GM19455 (cell line): ENCODE measurements around the gene SCAF8.
"Not testable (repeated sequence)": the region's sequence is repeated elsewhere in the genome, so short reads cannot be mapped to it uniquely, and the experiment has no call there.

Experiments
- ATAC-seq: cut with Tn5 transposase; IDR thresholded peaks from one replicate; pipeline ENCODE4 v1.9.1; 2021; ENCODE audit not compliant: unreplicated experiment

The SCAF8 gene

DNA sequence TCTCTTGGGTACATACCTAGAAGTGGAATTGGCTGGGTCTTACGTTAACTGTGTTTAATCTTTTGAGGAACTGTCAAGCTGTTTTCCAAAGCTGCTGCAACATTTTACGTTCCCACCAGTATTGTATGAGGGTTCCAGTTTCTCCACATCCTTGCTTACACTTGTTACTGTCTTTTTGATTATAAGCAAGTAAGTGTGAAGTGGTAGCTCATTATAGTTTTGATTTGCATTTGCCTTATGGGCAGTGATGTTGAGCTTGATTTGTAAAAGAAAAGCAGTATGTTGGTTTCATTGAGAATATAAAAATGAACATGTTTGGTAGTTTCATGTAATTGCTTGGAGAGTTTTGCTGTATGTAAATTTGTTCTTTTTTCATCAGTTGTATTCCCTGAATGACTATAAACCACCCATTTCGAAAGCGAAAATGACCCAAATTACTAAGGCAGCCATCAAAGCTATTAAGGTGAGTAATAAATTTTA, 40.4 kb downstream of the SCAF8 start:
- peak; percentile 97 for ATAC-seq

DNA sequence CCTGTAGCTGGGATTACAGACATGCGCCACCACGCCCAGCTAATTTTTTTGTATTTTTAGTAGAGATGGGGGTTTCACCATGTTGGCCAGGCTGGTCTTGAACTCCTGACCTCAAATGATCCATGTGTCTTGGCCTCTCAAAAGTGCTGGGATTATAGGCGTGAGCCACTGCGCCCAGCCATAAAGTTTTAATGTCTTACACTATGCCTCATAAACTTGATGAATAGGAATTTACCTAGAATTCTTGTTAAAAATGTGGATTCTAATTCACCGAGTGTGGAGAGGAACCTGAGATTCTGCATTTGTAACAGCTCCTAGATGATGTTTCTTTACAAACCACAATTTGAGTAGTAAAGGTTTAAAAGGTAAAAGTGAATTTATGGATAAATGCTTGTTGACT, 45.9 kb downstream of the SCAF8 start:
- ATAC-seq = not testable (repeated sequence)

DNA sequence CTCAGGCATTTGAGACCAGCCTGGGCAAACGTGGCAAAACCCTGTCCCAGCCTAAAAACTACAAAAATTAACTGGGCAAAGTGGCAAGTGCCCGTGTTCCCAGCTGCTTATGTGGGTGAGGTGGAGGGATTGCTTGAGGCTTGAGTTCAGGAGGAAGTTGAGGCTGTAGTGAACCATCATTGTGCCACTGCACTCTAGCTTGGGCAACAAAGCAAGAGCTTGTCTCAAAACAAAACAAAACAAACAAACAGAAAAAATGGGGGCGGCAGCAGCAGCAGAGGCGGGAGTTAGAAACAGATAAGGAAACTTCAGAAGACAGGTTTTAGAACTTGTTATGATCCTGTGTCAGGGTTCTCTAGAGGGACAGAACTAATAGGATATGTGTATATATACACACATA, 49.0 kb downstream of the SCAF8 start:
- no peak for ATAC-seq

DNA sequence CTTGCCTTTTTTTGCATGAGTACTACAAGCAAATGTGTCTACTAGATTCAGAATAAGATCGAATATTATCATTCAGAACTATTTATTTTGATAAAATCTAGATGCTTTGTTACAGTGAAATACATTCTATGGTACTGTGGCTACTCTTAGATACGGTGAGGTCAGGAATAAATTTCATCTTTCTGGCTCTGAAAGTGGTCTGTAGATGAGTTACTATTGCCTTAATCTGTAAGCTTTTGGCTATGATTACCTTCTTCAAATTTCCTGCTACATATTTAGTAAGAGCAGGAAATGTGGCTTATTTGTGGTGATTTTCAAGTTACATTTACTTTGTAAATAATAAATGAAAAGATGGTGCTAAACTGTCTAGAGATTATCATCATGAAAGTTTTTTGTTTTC, 50.0 kb downstream of the SCAF8 start:
- no peak for ATAC-seq

DNA sequence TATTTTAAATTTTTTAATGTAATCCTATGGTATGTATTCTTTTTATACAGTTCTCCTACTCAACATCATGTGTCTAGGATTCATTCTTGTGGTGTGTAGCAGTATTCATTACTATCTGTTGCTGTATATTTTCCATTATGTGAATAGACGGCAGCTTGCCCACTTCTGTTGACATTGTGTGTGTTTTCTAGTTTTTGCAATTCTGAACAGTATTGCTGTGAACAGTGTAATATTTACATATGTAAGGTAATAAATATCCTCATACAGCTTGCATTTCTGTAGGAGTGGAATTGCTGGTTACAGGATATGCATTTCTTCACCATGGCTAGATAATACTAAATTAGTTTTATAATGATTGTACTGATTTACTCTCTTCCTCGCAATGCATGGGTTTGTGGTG, 51.9 kb downstream of the SCAF8 start:
- ATAC-seq = no peak

DNA sequence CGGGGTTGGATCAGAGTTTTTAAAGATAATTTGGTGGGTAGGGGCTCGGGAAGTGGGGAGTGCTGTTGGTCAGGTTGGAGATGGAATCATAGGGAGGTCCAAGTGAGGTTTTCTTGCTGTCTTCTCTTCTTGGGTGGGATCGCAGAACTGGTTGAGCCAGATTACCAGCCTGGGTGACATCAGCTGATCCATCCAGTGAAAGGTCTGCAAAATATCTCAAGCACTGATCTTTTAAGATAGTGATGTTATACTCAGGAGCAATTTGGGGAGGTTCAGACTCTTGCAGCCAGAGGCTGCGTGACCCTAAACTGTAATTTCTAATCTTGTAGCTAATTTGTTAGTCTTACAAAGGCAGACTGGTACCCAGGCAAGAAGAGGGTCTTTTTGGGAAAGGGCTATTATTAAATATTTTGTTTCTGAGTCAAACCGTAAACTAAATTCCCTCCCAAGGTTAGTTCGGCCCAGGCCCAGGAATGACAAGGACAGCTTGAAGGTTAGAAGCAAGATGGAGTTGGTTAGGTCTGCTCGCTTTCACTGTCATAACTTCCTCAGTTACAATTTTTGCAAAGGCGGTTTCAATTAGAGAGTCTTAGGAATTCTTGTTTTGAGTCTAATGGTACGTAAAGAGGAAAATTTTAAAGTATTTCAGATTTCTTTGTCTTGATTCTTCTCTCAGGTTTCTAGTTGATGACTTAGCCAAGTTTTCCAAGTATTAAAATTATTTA, 53.1 kb downstream of the SCAF8 start:
- no peak for ATAC-seq

DNA sequence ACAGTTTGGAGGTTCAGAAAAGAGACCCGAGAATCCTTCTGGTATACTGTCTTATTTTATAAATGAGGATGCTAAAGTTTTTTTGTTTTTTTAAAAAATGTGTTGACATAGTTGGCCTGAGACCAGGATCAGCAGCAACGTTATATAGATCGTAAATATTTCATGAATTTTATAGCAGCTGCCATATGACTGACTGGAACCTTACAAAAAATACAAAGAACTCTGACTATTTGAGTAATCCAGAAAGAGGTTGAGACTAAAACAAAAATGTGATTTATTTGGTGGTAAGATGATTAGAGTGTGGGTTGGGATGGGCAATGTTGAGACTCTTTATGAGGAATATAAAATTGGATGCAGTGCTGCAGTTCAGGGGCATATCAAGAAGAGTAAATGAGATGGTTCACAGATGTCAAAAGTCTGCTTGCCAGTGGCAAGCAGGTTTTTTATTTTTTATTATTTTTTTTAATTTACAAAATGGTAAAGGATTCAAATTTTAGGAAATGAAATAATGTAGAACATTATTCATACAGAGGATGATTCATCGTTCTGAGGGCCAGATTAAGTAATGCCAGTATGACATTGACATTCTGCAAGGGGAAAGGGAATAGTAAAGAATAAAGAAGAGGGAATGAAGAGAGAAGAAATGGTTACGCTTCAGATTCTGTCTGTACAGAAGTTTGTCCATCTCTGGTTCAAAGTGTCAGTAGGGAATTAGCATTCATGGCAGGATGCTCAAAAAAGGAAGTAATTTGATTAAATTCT, 58.5 kb downstream of the SCAF8 start:
- ATAC-seq = no peak

DNA sequence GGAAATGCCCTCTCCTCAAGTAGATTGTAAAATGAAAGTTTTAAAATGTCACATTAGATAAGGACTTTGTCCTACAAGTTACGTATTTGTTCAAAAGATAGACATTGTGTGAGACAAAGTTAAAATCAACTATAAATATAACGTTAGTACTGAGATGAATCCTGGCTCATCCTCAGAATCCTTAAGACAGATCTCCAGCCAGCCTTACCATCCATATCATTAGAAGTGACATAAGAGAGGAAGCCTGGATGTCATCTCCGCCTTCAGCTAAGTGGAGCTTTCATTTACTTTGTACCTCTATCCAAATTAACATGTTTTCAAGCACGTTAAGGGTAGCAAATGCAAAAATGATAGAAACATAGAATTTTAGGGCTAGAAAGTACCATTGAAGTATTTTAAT, 59.1 kb downstream of the SCAF8 start:
- ATAC-seq = no peak

DNA sequence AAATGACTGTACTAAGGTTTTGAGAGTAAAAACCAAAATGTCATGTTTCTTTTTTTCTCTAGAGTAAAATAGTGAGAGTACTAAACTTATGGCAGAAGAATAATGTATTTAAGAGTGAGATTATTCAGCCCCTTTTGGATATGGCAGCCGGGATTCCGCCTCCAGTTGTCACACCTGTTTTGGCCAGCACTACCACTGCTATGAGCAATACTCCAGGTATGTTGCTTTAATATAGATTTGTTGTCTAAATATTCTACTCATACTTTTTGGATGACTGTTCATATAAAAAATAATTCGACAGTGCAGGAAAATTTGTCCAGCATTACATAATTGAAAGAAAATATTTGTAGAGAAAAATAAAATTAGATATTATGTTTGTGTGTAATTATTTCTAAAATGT, 59.5 kb downstream of the SCAF8 start:
- no peak for ATAC-seq

DNA sequence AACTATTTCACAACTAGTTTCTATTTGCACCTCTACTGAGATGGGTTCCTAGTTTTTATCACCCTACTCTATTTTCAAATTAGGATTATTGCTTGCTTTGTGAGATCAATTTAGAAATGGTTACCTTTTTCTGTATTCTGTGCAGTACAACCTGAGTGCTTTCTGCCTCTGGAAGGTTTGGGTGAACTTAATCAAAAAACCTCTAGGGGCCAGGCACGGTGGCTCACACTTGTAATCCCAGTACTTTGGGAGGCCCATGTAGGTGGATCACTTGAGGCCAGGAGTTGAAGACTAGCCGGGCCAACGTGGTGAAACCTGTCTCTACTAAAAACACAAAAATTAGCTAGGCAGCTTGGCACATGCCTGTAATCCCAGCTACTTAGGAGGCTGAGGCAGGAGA, 63.3 kb downstream of the SCAF8 start:
- no peak for ATAC-seq

DNA sequence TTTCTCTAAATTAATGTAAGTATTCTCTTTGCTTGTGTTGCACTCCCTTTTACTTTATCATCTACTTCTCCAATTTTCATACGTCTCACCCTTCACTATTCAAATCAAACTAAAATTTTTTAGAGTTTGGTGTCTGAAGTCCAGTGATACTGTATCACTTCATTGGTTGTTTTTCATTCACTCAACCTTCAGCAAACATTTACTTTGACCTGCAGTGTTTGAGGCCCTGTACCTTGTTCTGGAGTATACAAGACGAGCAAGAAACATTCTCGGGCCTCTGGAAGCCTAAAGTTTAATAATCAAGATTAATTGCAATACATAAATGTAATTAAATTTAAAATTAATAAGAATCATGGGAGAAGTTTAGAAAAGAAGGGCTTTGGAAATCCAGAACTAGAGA, 64.6 kb downstream of the SCAF8 start:
- ATAC-seq = no peak

DNA sequence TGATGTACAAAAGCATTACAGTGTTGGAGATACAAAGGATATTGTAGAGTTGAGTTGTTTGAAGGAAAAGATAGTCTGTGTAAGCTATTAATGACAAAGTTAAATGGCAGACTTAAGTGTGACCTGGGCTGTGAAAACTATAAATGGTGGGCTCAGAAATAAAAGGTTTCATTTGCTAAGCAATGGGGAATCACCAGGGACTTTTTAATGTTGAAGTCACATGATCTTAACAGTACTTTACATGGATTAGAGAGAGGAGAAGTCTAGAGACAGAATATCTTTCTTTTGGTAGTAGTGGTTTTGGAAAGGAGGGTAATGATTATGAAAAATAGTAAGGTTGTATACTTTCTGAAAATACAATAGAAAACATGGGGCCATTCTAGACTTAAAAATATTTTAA, 67.1 kb downstream of the SCAF8 start:
- ATAC-seq = no peak

DNA sequence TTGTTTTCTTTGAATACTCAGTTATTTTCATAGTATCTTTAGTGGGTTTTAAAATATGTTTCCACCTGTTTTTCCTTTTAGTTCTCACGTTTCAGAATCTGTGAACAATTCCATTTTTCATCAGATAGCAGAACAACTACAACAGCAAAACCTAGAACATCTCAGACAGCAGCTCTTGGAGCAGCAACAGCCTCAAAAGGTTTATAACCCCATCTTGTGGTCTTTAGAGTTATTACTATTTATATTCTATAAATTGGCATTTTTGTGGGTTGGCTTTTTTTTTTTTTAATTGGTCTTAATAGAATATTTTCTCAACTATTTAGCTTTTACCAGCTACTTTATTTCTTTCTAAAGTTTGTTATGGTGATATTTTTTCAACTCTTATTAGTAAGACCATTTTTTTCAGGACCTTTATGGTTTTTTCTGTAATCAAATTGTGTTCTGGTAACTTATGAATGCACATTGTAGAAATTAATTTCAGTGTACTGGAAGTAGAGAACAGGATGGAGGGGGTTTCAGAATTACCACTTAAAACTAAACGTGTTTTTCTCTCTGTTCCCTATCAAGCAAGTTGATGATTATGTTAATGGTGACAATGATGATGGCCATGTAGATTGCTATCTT, 72.2 kb downstream of the SCAF8 start:
- ATAC-seq = peak; percentile 60

DNA sequence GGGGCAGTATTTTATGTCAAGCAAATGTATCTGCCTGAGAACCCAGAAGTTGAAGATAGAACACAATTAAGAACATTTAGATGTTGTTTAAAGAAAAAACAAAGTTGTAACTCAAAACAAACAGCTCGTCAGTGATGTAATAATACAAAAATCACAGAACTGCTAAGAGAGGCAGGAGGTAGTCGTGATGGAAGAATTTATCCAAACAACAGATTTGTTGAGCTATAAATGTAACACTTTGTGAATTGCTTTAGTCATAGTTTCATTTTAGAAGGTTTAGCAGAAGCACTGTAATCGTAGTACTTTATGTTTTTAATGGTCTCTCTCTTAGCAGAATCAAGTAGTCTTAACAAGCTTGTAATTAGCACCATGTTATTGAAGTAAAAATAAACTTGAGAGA, 73.6 kb downstream of the SCAF8 start:
- ATAC-seq = no peak

DNA sequence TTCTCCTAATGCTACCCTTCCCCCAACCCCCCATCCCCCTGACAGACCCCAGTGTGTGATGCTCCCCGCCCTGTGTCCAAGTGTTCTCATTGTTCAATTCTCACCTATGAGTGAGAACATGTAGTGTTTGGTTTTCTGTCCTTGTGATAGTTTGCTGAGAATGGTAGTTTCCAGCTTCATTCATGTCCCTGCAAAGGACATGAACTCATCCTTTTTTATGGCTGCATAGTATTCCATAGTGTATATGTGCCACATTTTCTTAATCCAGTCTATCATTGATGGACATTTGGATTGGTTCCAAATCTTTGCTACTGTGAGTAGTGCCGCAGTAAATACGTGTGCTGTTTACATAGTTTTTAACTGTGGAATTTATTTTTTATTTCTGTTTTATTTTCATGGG, 78.4 kb downstream of the SCAF8 start:
- not testable (repeated sequence) for ATAC-seq

DNA sequence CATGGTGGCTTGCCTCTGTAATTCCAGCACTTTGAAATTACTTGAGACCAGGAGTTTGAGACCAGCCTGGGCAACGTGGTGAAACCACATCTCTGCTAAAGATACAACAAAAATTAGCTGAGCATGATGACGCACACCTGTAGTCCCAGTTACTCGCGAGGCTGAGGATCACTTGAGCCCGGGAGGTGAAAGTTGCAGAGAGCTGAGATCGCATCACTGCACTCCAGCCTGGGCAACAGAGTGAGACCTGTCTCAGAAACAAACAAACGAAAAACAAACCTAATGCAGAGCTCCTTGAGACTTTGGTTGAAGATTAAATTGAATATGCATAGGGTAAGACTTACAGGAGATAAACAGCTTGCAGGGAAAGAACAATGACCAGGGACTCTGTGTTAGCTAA, 80.8 kb downstream of the SCAF8 start:
- peak; percentile 91 for ATAC-seq

DNA sequence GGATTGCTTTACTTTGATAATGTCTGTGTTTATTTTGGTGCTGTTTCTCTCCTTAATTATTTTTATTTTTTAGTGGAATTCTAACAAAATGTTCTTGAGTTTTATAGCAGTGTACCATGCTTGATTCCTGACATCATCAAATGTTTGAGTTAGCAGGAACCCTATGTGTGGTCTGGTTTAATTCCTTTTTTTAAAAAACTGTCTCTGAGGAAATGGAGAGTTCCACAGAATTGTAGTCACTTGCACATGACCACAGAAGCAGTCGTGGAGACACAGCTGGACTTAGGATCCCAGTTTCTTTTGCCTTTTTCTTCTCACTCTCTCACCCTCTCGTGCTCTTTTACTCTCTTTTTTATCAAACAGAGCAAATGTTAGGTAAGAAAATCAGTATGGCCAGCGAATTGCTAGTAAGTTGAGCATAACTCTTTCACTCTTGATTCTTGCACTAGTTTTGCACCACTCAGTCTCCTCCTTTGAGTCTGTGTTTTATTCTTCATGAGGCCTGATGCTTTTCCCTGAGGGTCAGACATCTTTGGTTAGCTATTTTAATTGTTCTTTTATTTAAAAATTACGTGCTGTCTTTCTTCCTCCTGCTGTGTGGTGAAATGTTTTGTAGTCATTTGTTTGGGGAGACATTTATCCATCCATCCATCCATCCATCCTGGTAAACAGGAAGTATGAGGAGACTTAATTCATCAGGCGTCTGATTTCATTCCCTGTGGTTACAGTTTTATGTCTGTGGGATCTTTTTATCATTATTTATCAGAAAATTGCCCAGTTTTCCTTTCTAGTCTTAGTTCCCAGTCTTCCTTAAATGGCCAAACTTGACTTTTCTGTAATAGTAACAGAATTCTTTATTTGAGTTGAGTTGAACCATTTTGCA, 83.0 kb downstream of the SCAF8 start:
- no peak for ATAC-seq

DNA sequence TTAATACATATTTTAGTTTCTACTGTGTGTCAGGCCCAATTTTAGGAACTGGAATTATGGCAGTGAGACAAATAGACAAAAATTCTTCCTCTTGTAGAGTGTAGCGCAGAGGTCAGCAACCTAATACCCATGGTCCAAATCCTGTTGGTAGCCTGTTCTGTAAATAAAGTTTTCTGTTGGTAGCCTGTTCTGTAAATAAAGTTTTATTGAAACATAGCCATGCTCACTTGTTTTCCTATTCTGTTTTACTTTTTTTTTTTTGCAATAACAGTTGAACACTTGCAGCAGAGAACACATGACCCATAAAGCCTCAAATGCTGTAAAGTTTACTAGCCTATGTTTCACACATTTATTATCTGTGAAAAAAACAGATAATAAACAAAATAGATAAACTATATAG, 87.9 kb downstream of the SCAF8 start:
- ATAC-seq = no peak

DNA sequence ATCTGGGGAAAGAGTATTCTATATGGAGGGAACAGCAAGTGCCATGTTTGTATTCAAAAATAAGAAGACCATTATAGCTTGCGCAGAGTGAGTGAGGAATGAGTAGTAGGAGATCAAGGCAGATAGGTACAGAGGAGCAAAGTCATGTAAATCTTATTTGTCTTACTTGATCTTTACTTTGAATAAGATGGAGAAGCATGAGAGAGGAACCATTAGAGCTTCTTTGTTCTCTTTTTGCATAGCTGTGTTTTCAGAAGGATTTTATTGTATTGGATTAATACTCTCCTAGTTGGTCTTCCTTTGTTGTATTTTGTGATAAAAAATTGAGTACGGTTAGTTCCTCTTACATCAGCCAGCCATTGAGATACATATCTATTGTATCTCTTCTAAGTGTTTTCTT, 88.4 kb downstream of the SCAF8 start:
- no peak for ATAC-seq

DNA sequence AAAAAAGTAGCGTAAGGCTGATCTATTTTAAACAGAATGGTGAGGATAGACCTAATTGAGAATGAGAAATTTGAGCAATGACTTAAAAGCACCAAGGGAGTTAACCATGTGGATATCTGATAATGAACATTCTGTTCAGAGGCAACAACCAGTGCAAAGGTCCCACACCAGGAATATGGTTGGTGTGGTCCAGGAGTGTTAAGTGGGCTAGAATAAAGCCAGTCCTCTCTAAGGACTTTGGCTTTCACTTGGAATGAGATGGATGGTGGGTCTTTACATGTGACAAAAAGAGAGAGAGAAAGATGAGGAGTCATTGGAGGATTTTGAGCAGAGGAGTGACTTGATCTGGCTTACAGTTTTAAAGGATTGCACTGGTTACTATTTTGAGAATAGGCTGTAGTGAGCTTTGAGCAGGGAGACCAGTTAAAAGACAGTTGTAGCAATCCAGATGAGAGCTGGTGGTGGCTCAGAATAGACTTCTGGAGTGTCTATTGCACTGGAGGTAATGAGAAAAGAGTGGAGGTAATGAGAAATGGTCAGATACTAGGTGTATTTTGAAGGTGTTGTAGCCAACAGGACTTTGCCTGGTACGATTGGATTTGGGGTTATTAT, 89.8 kb downstream of the SCAF8 start:
- no peak for ATAC-seq

DNA sequence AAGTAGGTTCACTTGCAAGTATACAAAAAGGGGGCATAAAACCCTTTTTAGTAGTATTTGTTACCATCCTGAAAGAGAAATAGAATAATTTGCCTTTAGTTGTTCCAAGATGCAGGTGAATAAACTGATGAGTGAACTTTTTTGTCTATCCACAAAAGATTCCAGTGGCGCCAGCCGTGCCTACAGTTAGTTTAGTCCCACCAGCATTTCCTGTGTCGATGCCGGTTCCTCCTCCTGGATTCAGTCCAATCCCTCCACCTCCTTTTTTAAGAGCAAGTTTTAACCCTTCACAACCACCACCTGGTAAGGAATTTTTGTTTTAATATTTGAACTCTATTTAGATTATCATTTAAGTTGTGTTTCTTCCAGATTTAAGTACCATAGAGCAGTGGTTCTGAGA, 90.9 kb downstream of the SCAF8 start:
- ATAC-seq = no peak
